Activated naive CD4-positive, alpha-beta T cell (primary cell): Measurements from ENCODE around the gene PKP4.

ENCODE experiments used
- DNase-seq, 4 experiments: peaks; one replicate each; lab custom pipeline; 2025; lab: John Stamatoyannopoulos, UW

The PKP4 gene

GRCh38 chr2:158499383-158499782 lies 42.6 kb downstream of the PKP4 start:
- no peak for DNase-seq

DNA sequence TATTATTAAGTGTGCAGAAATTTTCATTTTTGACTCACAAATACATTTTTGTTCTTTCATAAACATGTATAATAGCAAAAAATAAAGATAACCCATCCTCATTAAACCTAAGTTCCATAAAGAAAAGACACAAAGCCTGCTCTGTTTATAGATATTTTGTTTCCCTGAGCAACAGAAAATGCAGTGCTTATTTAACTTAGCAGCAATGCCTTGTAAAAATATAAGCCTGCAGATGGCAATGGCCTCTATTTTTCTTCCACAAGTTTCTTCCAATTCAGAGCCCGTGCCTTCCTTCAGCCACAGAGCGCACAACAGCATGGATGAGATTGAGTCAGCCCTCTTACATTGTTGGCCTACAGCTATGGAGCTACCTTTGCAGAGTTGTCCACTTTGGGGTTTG lies 43.6 kb downstream of the PKP4 start:
- DNase-seq = no peak

DNA sequence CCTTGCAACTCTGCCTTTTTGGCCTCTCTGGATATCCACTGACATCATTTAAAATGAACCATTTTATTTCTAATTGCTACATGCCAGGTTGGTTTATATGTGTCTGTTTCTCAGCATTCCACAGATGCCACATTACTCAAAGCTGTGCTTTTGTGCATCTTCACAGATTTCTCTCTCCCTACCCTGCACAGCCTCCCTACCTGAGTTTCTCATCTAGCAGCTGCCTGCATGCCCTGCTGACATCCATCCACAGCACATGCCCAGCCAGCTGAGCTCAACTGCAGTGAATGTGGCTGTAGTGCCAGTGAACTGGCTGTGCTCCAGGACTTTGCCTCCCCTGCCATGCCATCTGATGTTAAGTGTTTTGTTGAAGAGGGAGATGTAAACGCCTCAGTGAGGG lies 44.5 kb downstream of the PKP4 start:
- DNase-seq = no peak

- no peak for DNase-seq
Measured at GRCh38 chr2:158502974-158503373, 46.2 kb downstream of the PKP4 start.

GRCh38 chr2:158504088-158504487 lies 47.3 kb downstream of the PKP4 start:
- DNase-seq = no peak

GRCh38 chr2:158505448-158505934 lies 48.7 kb downstream of the PKP4 start:
- no peak for DNase-seq

DNA sequence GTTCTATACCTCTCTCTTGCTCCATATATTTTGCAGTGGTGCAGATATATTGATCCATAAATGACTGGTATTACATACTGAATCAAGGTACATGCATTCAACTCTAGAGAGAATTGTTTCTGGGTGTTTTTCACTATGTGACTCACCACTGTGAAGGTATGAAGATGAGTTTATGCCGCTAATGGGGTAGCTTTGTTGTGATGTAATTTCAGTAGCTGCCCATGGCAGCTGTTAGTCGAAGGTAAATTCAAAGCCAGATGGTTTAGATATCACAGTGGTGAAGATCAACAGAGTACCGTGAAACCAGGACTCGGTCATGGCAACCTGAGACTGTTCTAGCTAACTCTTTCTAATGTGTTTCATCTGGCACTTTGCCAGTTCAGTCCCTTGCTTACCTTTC lies 50.4 kb downstream of the PKP4 start:
- DNase-seq = no peak

DNA sequence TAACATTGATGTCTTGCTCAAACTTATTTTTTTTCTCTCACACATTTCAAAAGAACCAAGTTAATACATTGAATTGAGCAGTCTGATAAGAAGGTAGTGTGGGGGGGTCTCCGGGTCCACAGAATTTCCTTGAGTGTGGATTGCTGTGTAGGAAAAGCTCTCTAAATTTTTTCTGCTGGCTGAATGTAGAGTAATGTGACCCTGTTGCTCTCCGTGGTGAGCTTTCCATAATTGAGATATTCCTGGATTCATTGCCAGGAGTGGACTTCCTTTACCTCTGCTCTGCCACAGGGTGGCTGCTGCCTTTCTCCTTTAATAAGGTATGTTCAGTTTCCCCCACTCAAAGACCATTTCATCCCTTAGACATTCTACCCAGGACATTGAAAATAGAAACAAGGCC lies 50.9 kb downstream of the PKP4 start:
- DNase-seq = no peak

- no peak for DNase-seq
Measured at GRCh38 chr2:158509928-158510797, 53.4 kb downstream of the PKP4 start.

- DNase-seq = no peak
Measured at GRCh38 chr2:158510887-158511286, 54.1 kb downstream of the PKP4 start.

- DNase-seq = no peak
Measured at GRCh38 chr2:158511706-158512105, 55.0 kb downstream of the PKP4 start.

- DNase-seq = no peak
Measured at GRCh38 chr2:158512323-158512722, 55.6 kb downstream of the PKP4 start.

DNA sequence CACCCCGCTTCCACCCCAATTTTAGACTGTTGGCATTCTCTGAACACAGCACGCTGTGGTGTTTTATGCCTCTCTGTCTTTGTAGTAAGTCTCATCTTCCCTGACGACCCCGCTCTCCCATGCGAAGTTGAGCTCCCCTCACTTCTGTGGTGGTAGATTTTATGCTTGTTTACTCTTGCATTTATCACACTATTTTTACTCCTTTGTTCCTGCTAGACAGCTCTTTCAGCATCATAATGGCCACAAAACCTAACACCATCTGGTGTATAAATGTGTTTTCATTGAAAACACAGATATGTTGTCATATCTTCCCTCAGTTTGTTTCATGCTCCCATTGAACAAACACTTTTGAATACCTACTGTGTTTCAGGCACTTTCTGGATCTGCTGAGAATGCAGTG lies 57.1 kb downstream of the PKP4 start:
- no peak for DNase-seq

DNA sequence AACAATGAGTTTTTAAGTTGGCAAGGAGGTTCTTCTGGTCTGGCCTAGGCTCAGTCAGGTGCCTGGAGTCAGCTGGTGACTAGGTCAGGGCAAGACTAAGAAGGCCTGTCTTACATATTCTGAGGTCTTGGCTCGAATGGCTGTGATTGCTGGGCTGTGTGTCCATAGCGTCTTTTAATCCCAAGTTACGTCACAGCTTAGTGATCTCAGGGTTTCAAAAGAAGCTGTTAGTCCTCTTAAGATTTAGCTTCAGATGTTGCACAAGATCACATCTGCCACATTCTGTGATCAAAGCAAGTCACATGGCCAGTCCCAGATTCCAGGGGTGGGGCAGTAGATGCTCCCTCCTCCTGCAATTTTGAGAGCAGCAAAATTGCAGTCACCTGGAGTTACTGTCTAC lies 61.3 kb downstream of the PKP4 start:
- DNase-seq = no peak

DNA sequence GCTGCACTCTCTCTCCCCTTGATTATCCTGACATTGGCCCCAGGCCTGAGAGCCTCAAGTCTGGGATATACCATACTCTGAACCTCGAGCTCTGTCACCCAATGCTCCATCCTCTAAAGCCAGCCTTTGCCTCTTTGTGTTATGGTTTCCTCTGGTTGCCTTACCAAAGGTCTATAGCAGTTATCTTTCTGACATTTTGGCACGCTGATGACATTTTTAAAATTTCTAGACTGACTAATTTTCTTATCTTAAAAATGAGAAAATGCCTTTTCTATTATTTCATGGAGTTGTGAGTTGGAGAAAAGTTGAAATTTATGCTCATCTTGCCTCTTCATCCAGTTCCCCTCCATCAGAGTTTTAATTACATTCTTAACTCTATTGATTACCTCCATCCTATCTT lies 62.7 kb downstream of the PKP4 start:
- no peak for DNase-seq

- DNase-seq = no peak
Measured at GRCh38 chr2:158529379-158530259, 72.9 kb downstream of the PKP4 start.

DNA sequence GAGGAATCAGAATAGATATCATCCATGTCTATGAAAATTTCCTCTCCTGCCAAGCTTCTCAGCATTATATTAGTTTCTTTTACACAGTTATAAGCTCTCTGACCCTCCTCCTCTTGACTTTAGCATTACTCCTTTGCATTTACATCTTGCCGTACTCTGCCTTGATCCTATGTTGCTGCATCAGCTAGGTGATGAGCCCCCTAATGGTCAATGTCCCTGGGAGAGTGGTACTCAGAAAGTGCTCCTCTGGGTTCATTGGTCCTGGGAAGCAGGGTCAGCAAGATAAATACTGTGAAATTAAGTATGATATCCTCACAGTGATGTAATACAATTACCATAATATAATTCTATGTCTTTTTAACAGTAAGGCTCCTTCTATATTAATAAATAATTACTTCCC lies 74.1 kb downstream of the PKP4 start:
- DNase-seq = no peak

DNA sequence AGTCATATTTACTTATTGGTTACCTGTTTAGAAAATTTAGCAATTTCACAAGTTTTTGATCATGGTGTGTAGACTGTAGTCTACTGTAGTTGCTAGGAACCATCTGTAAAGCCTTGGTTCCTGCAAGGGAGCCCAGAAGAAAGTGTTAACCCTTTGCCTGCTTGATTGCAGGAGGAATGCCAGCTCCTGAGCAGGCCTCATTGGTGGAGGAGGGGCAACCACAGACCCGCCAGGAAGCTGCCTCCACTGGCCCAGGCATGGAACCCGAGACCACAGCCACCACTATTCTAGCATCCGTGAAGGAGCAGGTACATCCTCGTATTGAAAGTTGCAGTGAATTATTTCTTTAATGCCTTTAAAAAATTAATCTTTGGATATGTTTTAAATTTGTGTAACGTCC lies 76.3 kb downstream of the PKP4 start:
- DNase-seq = no peak

DNA sequence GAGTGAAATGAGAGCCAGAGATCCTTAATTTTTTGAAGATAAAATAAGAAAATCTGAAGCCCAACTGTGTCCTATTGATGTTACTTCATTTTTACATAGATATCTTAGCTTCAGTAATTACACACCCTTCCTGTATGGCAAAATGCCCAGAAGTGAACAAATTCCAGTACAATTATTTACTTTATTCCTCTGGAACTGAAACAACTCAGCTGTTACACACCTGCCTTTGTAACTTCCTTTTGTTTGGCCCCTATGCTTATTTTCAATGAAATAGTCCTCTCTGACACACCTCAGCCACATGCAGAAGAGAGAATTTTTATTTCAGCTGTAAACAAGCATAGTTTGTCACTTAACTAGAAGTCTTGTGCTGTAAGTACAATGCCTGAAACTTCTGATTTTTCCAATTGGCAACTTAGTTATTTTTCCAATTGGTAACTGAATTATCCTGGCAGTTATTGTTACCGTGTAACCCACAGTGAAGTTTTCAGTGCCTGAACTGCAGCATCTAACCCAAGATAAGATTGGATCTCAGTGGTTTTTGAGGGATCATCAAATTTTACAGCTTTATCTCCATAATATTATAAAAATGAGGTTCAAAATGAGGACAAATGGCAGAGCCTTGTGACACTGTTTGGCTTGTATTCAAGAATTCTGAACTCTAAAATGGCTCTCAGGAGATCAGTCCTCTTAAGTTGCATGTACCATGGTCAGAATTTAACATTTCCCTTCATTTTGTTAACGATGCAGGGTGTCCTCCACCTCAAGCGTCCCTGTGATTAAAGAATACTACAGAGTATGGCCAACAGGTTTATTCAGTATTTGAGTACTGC lies 82.6 kb downstream of the PKP4 start:
- DNase-seq = no peak

GRCh38 chr2:158542577-158542976 lies 85.8 kb downstream of the PKP4 start:
- DNase-seq = no peak

GRCh38 chr2:158543957-158544356 lies 87.2 kb downstream of the PKP4 start:
- DNase-seq = no peak

- DNase-seq = no peak
Measured at GRCh38 chr2:158544998-158545397, 88.2 kb downstream of the PKP4 start.
